ENCODE results near the gene ZNF507.

ZNF507 gene

DNA sequence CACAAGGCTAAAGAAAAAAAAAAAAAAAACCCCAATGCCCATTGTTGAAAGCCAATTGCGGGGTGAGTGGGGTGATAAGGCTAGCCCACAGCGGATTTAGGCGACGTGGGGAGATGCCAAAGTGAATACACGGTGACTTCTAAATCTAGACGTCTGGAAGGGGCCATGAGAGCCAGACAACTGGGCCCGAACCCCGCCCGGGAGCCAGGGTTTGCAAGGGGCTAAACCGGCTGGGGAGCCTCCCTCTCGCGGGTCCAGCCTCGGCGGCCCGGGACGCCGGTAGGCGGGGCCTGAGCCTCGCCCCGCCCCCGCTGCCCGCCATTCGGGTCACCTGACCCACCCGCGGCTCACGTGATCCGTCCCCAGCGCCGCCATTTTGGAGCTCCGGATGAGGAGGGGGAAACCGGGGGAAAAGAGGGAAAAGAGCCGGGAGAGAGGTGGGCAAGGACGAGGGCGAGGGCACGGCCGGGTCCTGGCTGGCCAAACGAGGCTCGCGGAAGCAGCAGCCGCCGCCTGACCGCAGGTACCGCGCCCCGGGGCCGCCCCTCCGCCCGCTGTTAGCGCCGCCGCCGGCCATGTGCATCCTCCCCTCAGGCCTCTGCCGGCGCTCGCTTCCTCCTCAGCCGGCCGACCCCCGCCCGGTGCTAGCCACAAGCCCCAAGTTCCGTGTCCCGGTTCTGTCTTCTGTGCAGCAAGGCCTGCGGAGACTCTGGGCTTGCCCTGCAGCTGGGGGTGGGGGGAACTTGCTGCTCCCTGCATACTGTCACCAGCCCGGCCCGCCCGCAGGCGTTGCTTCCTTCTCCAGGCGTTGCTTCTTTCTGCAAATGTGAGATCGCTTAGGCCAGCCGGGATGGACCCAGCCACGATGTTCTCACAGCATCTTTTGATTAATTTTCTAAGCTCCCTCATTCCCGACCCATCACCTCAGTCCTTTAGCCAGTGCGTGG is at the start of gene ZNF507:
Gene ZNF507 (plus strand): TSS at position 350 of the 947 bp plus-strand sequence. CDS start 7,221 bp downstream, outside the sequence.
- DNase-seq (ENCODE audit: low spot score): peak; percentile 88

DNA sequence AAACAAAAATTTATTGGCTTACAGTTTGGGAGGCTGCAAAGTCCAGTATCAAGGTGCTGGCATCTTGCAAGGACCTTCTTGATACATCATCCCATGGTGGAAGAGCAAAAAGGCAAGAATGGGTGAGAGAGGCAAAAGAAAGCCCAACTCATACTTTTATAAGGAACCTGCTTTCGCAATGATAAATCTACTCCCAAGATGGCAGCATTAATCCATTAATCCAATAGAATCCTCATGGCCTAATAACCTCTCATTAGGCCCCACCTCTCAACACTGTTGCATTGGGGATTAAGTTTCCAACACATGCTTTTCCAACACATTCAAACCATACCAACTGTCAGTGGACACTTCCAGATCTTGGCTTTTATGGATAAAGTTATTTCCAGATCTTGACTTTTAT is 48.7 kb upstream of the ZNF507 start:
- no peak for DNase-seq (ENCODE audit: low spot score)

DNA sequence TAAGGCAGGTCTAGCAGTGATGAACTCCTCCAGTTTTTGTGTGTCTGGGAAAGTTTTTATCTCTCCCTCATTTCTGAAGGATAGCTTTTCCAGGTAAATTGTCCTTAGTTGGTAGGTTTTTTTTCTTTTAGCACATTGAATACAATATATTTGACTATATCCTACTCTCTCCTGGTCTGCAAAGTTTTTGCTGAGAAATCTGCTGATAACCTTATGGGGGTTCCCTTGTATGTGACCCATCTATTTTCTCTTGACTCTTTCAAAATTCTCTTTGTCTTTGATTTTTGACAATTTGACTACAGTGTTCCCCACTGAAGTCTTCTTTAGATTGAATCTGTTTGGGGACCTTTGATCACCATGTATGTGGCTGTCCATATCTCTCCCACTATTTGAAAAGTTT is 42.6 kb upstream of the ZNF507 start:
- no peak for DNase-seq (ENCODE audit: low spot score)

DNA sequence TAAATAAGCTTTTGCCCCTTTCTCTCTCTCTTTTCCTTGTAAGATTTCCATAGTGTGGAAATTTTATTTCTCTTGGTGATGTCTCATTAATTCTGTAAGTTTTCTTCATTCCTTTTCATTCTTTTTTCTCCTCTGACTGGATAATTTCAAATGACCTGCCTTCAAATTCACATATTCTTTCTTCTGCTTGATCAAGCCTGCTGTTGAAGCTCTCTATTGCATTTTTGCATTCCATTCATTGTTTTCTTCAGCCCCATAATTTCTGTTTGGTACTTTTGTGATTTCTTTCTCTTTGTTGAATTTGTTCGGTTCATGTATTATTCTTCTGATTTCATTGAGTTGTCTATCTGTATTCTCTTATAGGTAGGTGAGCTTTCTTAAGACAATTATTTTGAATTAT is 42.2 kb upstream of the ZNF507 start:
- no peak for DNase-seq (ENCODE audit: low spot score)

DNA sequence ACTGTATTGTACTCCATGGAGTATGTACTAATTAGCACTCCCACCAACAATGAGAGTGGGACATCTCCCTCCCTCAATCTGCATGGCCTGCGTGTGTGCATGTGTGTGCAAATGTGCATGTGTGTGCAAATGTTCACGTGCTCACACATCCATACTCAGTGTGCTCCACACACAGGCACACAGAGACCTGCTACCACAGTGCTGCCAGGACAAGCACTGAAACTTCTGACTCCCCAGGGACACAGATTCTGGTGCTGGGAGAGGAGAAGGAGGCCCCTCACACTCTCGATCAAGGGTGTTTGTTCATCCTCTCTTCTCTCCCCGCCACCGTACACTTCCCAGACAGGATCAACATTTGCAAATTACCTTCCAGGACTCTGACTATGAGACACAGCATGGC is 37.8 kb upstream of the ZNF507 start:
- no peak for DNase-seq (ENCODE audit: low spot score)

DNA sequence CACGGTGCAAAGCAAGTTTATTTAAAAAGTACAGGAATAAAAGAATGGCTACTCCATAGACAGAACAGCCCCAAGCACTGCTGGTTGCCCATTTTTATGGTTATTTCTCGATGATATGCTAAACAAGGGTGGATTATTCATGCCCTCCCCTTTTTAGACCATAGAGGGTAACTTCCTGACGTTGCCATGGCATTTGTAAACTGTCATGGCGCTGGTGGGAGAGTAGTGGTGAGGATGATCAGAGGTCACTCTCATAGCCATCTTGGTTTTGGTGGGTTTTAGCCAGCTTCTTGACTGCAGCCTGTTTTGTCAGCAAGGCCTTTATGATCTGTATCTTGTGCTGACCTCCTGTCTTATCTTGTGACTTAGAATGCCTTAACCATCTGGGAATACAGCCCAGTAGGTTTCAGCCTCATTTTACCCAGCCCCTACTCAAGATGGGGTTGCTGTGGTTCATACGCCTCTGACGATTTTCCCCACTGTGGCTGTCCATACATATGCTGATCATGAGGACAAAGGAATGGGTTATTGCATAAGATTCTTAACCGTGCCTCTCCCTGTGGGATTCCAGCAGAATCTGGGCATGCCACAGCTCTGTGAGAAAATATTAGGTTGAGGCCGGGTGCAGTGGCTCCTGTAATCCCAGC is 36.9 kb upstream of the ZNF507 start:
- no peak for DNase-seq (ENCODE audit: low spot score)

DNA sequence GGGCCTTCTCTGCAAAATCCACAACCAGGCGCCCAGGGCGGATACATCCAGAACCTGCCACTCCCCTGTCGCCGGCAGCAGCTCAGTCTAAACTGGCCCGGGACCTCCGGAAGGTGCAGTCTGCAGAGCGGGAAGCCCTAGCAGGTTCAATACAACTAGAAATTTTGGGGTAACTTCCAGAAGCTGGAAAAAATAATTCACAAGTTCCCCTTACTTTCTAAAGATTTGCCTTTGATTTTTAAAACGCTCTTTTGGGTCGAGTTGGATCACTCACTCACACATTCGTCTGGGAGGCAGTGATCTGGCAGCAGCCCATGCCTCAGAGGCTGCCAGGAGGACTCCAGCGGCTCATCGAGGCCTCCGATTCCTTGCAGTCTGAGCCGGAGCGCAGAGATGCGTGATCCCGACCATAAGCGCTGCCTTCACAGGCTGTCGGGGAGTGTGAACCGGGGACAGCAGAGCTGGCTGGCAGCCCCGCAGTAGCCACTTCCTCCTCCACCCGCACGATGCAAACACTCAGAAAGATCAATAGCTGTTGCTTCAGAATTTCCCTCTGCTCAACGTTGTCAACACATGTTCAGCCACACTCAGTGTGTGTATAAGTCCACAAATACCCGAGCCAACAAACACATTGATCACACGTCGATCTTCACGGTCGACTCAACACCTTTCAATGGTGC is 35.6 kb upstream of the ZNF507 start:
- no peak for DNase-seq (ENCODE audit: low spot score)

DNA sequence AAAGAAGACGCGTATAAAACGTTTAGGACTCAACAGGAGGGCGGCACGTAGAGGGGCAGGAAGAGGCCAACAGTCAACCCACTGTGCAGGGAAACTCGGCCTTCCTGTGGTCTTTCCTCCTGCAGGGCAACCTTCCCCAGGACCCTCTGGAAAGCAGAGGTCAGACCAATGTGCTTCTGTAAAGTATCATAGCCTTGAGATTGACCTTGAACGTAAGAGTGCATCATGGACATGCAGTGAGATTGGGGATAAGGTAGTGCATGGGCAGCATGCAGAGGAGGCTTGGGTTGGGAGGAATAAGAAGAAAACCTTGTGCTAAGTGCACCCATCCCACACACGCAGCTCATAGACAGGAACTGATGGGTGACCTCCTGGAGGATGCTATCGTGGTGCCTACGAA is 34.0 kb upstream of the ZNF507 start:
- no peak for DNase-seq (ENCODE audit: low spot score)

DNA sequence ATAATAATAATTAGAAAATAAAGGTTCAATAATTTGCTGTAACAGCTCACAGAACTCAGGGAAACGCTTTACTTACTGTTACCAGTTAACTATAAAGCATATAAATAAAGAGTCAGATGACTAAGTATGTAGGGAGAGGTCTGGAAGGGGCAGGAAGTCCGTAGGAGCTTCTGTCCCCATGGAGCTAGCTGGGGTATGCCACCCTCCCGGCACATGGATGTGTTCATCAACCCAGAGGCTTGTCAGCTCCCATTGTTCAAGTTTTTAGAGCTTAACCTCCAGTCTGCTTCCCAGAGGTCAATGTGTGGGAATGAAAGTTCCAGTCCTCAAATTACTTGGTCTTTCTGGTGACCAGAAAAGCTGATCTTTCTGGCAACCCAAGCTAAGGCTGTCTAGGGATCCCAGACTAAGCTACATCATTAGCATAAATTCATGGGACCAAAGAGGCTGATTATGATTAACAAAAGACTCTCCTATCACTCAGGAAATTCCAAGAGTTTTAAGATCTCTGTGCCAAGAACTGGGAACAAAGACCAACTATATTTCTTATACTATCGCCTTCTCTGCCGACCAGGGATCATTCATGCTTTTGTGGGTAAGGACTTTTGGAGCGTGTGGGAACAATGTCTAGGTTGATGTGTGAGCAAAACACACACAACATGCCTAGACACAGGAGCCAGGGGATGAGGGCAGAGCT is 31.7 kb upstream of the ZNF507 start:
- DNase-seq (ENCODE audit: low spot score): no peak

DNA sequence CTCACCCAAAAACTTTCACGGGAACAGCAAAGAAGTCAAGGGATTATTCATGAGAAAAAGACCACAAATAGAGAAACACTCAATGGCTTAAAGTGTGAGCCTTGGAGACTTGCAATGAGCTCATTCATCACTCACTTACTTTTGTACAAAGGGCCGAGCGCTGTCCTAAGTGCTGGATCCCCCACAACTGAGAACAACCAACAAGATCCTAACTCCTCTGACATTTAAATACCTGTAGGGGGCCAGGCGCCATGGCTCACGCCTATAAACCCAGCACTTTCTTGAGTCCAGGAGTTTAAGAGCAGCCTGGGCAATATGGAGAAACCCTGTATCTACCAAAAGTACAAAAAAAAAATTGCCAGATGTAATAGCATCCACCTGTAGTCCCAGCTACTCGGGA is 29.4 kb upstream of the ZNF507 start:
- no peak for DNase-seq (ENCODE audit: low spot score)

DNA sequence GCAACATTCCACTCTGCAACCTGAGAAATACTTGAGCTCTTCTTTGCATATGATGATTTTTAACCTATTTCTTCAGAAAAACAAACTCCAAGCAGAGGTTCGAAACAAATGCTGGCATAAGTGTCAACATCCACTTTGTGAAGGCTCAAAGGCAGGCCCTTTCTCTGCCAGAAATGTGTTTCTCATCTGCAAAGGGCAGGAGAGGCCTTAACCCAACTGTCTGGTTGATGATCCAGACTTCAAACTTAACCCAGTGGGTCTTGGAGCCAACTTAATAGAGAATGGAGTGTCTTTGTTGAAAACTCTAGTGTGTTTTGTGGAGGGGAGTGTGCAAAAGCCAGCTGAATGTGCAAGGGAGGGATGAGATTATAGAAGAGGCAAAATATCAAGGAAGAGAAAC is 28.3 kb upstream of the ZNF507 start:
- no peak for DNase-seq (ENCODE audit: low spot score)

DNA sequence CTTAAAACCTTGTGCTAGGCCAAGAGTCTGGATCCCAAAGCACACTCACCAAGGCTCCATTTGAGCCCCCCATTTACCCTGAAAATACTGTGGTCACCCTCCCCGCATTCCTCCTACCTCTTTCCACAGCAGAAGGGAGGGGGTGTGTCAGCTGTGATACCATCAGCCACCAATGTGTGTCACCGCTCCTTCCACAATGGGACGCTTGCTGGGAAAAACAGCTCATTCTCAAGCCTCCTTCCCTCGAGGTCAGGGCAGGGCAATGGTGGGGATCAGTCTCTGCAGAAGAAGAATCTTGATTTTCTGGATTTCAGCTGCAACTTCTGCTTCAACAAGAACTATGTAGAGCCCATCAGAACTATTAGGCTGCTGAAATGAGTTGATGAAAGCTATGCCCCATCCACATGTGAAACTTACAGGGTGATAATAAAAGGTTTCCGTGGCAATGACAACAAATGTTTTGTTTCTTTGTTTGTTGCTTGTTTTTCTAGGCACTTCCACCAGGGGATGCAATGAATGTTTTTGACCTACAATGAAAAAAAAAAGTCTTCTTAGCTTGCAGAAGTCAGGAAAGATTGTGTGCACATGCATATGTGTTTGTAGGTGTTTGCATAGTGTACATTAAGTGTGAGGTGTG is 26.4 kb upstream of the ZNF507 start:
- no peak for DNase-seq (ENCODE audit: low spot score)

DNA sequence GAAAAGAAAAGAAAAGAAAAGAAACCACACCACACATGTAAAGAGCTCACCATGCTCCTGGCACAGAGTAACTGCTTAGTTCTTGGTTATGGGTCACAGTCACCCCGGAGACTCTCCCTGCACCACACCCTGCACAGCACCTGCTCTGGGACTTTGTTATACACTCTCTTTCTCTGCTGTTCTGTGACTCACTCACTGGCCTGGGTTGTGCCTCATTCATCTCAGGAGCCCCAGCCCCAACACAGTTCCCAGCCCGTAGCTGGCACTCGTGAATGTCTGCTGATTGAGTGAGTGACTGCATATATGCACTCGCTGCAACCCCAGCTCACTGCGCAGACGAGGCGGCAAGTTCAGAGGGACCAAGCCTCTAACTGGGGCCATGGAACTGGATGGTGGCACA is 22.9 kb upstream of the ZNF507 start:
- no peak for DNase-seq (ENCODE audit: low spot score)

DNA sequence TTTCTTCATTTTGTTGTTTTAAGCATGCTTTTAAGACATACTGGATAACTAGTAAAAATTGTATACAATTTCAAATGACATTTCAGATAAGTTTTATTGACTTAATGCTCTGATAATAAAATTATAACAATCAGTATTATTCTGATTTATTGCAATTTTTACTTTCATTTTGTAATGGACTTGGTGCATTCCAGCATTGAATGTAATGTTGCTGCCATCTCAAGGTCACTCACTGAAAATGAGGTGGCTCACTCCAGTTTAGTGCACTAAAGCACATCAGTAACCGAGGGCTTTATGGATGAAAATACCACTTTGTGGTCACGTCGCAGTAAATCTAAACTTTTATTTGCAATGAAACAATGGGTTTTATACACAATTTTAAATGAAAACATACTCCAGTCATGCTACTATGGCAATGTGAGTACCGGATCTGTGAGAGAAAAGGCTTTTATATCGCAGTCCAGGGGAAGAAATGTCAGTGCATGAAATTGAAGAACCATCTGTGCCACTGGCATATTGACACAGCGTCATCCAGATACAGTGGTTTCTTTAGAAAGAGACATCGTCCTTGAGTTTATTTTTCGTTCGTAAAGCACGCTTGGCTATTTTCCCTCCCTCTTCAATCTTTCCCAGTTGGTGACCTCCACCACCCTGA is 20.7 kb upstream of the ZNF507 start:
- DNase-seq (ENCODE audit: low spot score): no peak

DNA sequence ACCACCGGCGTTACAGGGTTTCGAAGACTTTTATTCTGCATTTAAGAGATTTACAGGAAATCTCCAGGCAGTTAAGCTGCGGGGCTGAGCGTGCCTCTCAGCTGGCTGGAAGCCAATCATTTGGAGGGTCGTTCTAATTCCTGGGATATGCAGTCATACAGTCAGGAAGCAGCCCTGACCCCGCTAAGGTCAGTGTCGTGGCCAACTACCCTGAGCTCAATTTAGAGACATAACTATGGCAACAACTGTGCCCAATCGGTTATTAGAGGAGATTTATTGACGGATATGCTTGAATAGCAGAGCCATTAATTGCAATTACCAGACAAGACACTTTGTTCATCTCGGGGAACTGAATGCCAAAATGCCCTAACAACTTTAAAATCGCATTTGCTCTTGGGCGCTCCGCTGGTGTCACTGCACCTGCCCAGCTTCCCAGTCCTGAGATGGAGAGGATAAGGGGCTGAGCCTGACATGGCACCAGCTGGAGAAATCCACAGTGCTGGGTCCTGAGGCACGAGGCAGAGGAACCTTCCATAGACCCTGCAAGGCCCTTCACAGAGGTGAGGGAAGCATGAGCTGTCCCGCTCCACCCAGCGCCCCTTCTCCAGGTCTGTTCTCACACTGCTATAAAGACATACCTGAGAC is 15.1 kb upstream of the ZNF507 start:
- no peak for DNase-seq (ENCODE audit: low spot score)

DNA sequence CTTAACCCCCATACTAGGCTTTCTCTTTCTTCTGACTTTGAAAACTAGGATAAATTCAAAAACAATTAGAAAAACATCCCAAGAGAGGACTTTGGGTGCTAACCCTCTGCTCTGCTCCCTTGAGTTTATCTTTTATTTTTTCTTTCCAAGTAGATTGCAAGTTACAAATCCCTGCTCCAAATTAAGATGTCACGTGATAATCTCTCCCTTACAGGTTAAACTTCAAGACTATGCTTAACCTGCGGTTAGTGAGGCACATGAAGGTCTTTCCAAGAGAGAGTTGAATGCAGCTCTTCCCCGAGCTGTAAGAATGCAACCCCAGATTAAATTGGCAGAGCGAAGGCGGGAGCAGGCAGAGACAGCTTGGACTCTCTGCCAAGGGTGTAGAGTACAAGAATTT is 12.2 kb upstream of the ZNF507 start:
- DNase-seq (ENCODE audit: low spot score): no peak

DNA sequence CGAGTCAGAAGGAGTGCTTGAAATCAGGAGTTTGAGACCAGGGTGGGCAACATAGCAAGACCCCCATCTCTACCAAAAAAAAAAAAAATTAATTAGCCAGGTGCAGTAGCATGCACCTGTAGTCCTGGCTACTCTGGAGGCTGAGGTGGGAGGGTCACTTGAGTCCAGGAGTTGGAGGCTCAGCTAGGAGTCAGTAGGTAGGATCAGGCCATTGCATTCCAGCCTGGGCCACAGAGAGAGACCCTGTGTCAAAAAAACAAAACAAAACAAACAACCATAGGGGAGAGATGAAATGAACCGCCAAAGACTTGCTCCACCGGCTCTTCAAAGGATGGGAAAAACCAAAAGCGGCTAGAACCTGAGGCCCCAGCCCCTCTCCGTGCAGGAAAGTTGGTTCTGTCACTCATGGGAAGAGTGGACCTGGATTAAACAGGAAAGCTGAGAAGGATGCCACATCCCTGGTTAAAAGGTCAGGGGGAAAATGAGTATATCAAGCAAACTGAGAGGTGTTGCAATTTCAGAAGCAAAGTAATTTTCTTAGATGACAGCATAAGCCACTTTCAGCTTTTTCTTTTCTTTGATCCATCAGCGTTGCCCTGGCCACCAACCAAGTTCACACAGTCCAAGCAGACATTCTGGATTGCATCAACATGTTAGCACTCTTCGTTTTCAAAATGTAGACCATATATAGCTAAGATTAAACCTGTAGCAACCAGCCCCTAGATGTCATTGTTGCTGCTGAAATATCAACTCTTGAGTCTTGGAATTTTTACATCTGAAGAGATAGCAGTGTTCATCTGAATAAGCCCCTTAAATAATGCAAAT is 8.9 kb upstream of the ZNF507 start:
- no peak for DNase-seq (ENCODE audit: low spot score)

DNA sequence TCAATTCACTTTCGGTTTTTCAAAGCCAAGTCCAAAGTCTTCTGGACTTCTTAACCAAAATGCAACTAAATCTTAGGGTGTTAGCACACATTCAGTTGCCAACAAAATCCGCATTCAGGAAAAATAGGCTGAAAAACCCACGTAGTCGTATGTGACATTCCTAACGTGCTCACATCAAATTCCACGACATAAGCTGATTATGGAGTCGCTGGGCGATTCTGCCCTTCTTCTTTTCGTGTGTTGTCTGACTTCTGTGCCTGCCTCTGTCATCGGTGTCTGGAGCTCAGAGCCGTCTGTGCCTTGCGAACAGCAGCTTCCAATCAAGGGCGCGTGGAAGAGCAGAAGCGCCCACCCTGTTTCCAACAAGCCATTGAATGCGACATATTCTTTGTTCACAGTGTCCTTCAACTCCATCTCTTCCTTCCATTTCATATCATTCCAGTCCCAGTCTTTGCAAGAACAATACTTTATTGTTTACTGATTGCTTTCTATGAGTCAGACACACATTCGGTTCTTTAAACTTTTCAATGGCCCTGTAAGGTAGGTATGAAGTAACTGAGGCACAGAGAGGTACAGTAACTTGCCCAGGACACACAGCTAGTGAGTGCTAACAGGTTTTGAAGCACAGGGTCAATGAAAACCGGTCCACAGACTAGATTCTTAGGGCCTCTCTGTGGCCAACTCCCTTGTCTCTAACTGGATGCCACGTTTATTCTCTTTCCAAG is 8.2 kb upstream of the ZNF507 start:
- no peak for DNase-seq (ENCODE audit: low spot score)

DNA sequence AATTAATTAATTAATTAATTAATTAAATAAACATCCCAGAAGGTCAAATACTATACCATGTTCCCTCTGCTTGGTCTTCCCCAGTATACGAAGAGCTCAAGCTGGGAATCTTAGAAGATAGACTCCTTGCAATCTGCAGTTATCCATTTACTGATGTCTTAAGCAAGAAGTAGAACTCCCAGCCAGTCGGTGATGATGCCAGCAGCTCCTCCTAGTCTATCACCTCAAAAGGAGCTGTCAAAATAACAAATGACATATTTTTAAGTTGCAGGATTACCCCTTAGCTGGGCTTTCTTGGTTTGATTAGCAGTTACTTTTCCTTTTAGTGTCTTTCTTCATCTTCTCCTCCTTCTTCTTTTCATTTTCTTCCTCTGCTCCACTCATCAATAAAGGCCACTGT is 6.0 kb upstream of the ZNF507 start:
- DNase-seq (ENCODE audit: low spot score): no peak
